Osteoblast (primary cell): ENCODE measurements around the gene TMEM181. TPM values are rescaled to one million over a fixed set of nuclear protein-coding genes. Genes with fewer than 3 reads are reported as not detected.

Experiments
- DNase-seq: peaks from one replicate; pipeline ENCODE4 v3.0.0; 2011; ENCODE audit warnings: low spot score, mixed read lengths; ENCODE audit not compliant: insufficient read length; ENCODE audit errors: missing footprints
- H2AFZ ChIP-seq: 2 replicates; pipeline ENCODE4 v1.6.0; 2011; ENCODE audit warnings: mild to moderate bottlenecking, low read length
- H3K27ac ChIP-seq: 2 replicates; pipeline ENCODE4 v1.5.1; 2011; ENCODE audit warnings: mild to moderate bottlenecking, low read depth, low read length, moderate library complexity
- H3K27me3 ChIP-seq: 2 replicates; pipeline ENCODE4 v1.6.0; 2012; ENCODE audit warnings: mild to moderate bottlenecking, control low read depth, inconsistent platforms, low read length, moderate library complexity; ENCODE audit not compliant: insufficient read depth
- H3K36me3 ChIP-seq: 2 replicates; pipeline ENCODE4 v1.5.1; 2011; ENCODE audit warnings: mild to moderate bottlenecking, low read length, control low read depth, moderate library complexity; ENCODE audit not compliant: insufficient read depth
- H3K4me1 ChIP-seq: 2 replicates; pipeline ENCODE4 v1.5.1; 2011; ENCODE audit warnings: mild to moderate bottlenecking, low read length, control low read depth, moderate library complexity; ENCODE audit not compliant: insufficient read depth
- H3K4me2 ChIP-seq: 2 replicates; pipeline ENCODE4 v1.6.0; 2011; ENCODE audit warnings: mild to moderate bottlenecking, low read length; ENCODE audit not compliant: insufficient read depth
- H3K4me3 ChIP-seq: fragments of 200-600 bp; sonication (generic); 3 replicates; pipeline ENCODE4 v1.5.1; 2012; ENCODE audit warnings: mild to moderate bottlenecking, low read length, inconsistent platforms; ENCODE audit not compliant: insufficient read depth
- H3K79me2 ChIP-seq: 2 replicates; pipeline ENCODE4 v1.6.0; 2012; ENCODE audit warnings: mild to moderate bottlenecking, low read length, control low read depth, inconsistent platforms; ENCODE audit not compliant: insufficient read depth
- H3K9me3 ChIP-seq: 2 replicates; pipeline ENCODE4 v1.5.1; 2011; ENCODE audit warnings: low read depth, low read length, control low read depth
- H4K20me1 ChIP-seq: 2 replicates; pipeline ENCODE4 v1.6.0; 2012; ENCODE audit warnings: mild to moderate bottlenecking, low read length, control low read depth; ENCODE audit not compliant: insufficient read depth
- CTCF ChIP-seq: IDR thresholded peaks from 2 replicates; pipeline ENCODE4 v1.5.1; 2011; ENCODE audit warnings: mild to moderate bottlenecking, low read depth, low read length, moderate library complexity; ENCODE audit errors: extremely low read depth
- total RNA-seq: library from RNA; depleted of rRNA; stranded (reverse); fragments of >200 nt; gene quantifications from 2 replicates; pipeline ENCODE4 v1.2.3, GENCODE V29; 2012

Gene TMEM181
- total RNA-seq, 1 donor: 43.8 TPM

- Histone ChIP-seq H3K4me2 (no peak overlapping the region), H4K20me1 (no peaks in the 10 kb centered on the region), H3K4me1 (no peaks in the 10 kb centered on the region), H2AFZ (no peak overlapping the region), H3K27me3 (peaks cover 4% of the 10 kb centered on the region), H3K36me3 (no peaks in the 10 kb centered on the region), H3K9me3 (no peaks in the 10 kb centered on the region), H3K27ac (no peak overlapping the region), H3K79me2 (no peaks in the 10 kb centered on the region), H3K4me3 (no peak overlapping the region)
- DNase-seq: no peak
- TF ChIP-seq CTCF: no peak
These were observed 28.3 kb upstream of the TMEM181 start for GRCh38 chr6:158531566-158531965.

- H3K79me2 ChIP-seq: no peaks in the 10 kb centered on the region
- H3K27me3 ChIP-seq: peaks cover 8% of the 10 kb centered on the region
- no peak overlapping the region for H2AFZ ChIP-seq
- no peaks in the 10 kb centered on the region for H3K4me1 ChIP-seq
- no peak overlapping the region for H3K4me2 ChIP-seq
- H3K27ac ChIP-seq: no peak overlapping the region
- no peaks in the 10 kb centered on the region for H3K9me3 ChIP-seq
- TF ChIP-seq CTCF: no peak
- H3K4me3 ChIP-seq: no peak overlapping the region
- DNase-seq: peak; percentile 66
- H3K36me3 ChIP-seq: no peaks in the 10 kb centered on the region
- no peaks in the 10 kb centered on the region for H4K20me1 ChIP-seq
These were observed 27.9 kb upstream of the TMEM181 start for GRCh38 chr6:158531970-158532369.

GRCh38 chr6:158536084-158536890, 23.6 kb upstream of the TMEM181 start:
- H3K4me1 ChIP-seq: no peaks in the 10 kb centered on the region
- H3K4me3 ChIP-seq: peak overlapping the region; percentile 70
- H3K79me2 ChIP-seq: no peaks in the 10 kb centered on the region
- H3K4me2 ChIP-seq: peak overlapping the region; percentile 84
- H3K27me3 ChIP-seq: peaks cover 40% of the 10 kb centered on the region
- DNase-seq: peak; percentile 97
- H3K27ac ChIP-seq: no peak overlapping the region
- no peaks in the 10 kb centered on the region for H4K20me1 ChIP-seq
- H3K36me3 ChIP-seq: no peaks in the 10 kb centered on the region
- TF ChIP-seq CTCF: no peak
- peak overlapping the region; percentile 56 for H2AFZ ChIP-seq
- H3K9me3 ChIP-seq: no peaks in the 10 kb centered on the region

- Histone ChIP-seq H3K27ac (no peak overlapping the region), H3K79me2 (no peaks in the 10 kb centered on the region), H3K4me3 (peak overlapping the region; percentile 70), H3K36me3 (no peaks in the 10 kb centered on the region), H2AFZ (no peak overlapping the region), H3K4me1 (no peaks in the 10 kb centered on the region), H3K27me3 (peaks cover 40% of the 10 kb centered on the region), H4K20me1 (no peaks in the 10 kb centered on the region), H3K9me3 (no peaks in the 10 kb centered on the region), H3K4me2 (peak overlapping the region; percentile 84)
- TF ChIP-seq CTCF: no peak
- peak; percentile 93 for DNase-seq
These were observed 22.7 kb upstream of the TMEM181 start for GRCh38 chr6:158536891-158537798.
